Prostate gland (tissue), 2 donors: ENCODE measurements around the gene TMPRSS2.

Experiments
- CTCF ChIP-seq, 4 experiments: fragments of 200-600 bp in 2 of 4; fragments of 450-650 bp in 2 of 4; sonication (generic) in 2 of 4; IDR thresholded peaks; 1 replicate in 3 of 4; 2 replicates in 1 of 4; pipeline ENCODE4 v1.5.1; 2016 to 2019; ENCODE audit warnings: antibody characterized with exemption in 4 of 4, mild to moderate bottlenecking in 2 of 4, moderate library complexity in 2 of 4
- POLR2A ChIP-seq: fragments of 450-650 bp; IDR thresholded peaks from one replicate; pipeline ENCODE4 v1.6.1; 2016; ENCODE audit warnings: antibody characterized with exemption, mild to moderate bottlenecking
- POLR2AphosphoS5 ChIP-seq: sonication (generic); formaldehyde crosslinking; IDR thresholded peaks from one replicate; pipeline ENCODE4 v1.6.1; 2017; ENCODE audit warnings: antibody characterized with exemption

GRCh38 chr21:41519806-41520559 lies 12.0 kb upstream of the TMPRSS2 start:
- no peak for TF ChIP-seq POLR2A
- TF ChIP-seq POLR2AphosphoS5, result peak; percentile 73
- no peak for TF ChIP-seq CTCF (IDR thresholded peaks at IDR 0.05)
